CD4-positive, alpha-beta T cell (primary cell): Measurements from ENCODE around the gene YIF1A. TPM values are rescaled to one million over a fixed set of nuclear protein-coding genes. Genes with fewer than 3 reads are reported as not detected.

Source experiments
- ATAC-seq: fragments of 200-7000 bp; cut with Tn5 transposase; one replicate; pipeline ENCODE4 v1.10.0; 2022; ENCODE audit warnings: mild to moderate bottlenecking; ENCODE audit not compliant: poor library complexity
- CTCF ChIA-PET: fragments of 350-600 bp; sonication (Branson Sonifier 250); formaldehyde crosslinking; loops from one replicate; lab custom pipeline; 2021; ENCODE audit warnings: antibody characterized with exemption, inconsistent platforms; lab: Charles Lee
- POLR2A ChIA-PET: fragments of 350-600 bp; sonication (Branson Sonifier 250); formaldehyde crosslinking; loops from one replicate; lab custom pipeline; 2021; ENCODE audit warnings: antibody characterized with exemption, inconsistent platforms; lab: Charles Lee
- DNase-seq, 14 experiments: peaks; one replicate each; pipeline ENCODE4 v3.0.0-alpha.2; 2013 to 2020; ENCODE audit warnings: mixed read lengths in 2 of 14
- H3K27ac ChIP-seq, 2 donors: one replicate each; pipeline versions ENCODE4 v1.5.1 to v1.7.0; 2013; ENCODE audit warnings: low read length in 2 of 2, low read depth in 1 of 2, mild to moderate bottlenecking in 1 of 2
- H3K27me3 ChIP-seq, 2 experiments: 1 replicate in 1 of 2; 2 replicates in 1 of 2; pipeline versions ENCODE4 v1.6.1 to v1.7.0; 2013; ENCODE audit warnings: low read length in 2 of 2, control low read depth in 1 of 2, mild to moderate bottlenecking in 1 of 2, moderate library complexity in 1 of 2; ENCODE audit not compliant: insufficient read depth in 2 of 2, control insufficient read depth in 1 of 2
- H3K36me3 ChIP-seq: one replicate; pipeline ENCODE4 v1.6.1; 2013; ENCODE audit warnings: low read length, control low read depth; ENCODE audit not compliant: insufficient read depth
- H3K4me1 ChIP-seq: one replicate; pipeline ENCODE4 v1.6.1; 2013; ENCODE audit warnings: low read length, control low read depth; ENCODE audit not compliant: insufficient read depth
- H3K4me3 ChIP-seq: one replicate; pipeline ENCODE4 v1.5.1; 2013; ENCODE audit warnings: mild to moderate bottlenecking, low read length, moderate library complexity
- H3K9me3 ChIP-seq, 2 experiments: 1 replicate in 1 of 2; 2 replicates in 1 of 2; pipeline versions ENCODE4 v1.6.1 to v1.7.0; 2013; ENCODE audit warnings: low read length in 2 of 2, mild to moderate bottlenecking in 2 of 2, control low read depth in 1 of 2, moderate library complexity in 1 of 2; ENCODE audit not compliant: control insufficient read depth in 1 of 2, insufficient read depth in 1 of 2
- H3K27ac Mint-ChIP-seq: one replicate; pipeline ENCODE4 v1.8.0; 2020; ENCODE audit warnings: mixed read lengths
- H3K27me3 Mint-ChIP-seq: one replicate; pipeline ENCODE4 v1.8.0; 2021; ENCODE audit warnings: mixed read lengths
- H3K36me3 Mint-ChIP-seq: one replicate; pipeline ENCODE4 v1.8.0; 2021; ENCODE audit warnings: low read depth, mixed read lengths
- H3K4me1 Mint-ChIP-seq: one replicate; pipeline ENCODE4 v1.8.0; 2021; ENCODE audit warnings: low read depth, mixed read lengths
- H3K4me3 Mint-ChIP-seq: one replicate; pipeline ENCODE4 v1.8.0; 2020; ENCODE audit warnings: mild to moderate bottlenecking, mixed read lengths
- H3K9me3 Mint-ChIP-seq: one replicate; pipeline ENCODE4 v1.8.0; 2020; ENCODE audit warnings: mixed read lengths
- CTCF ChIP-seq: fragments of 200-600 bp; IDR thresholded peaks from one replicate; pipeline ENCODE4 v1.8.0; 2022; ENCODE audit warnings: antibody characterized with exemption, mild to moderate bottlenecking
- intact Hi-C, 2 experiments: fragments of 100-400 bp; cut with DNase I in 1 of 2; cut with micrococcal nuclease in 1 of 2; formaldehyde crosslinking; loops; one replicate each; pipeline versions ENCODE4 v1.15.1 to v1.9.0; 2023 to 2025; cut with DNase I, micrococcal nuclease
- total RNA-seq, 174 experiments: library from RNA in 2 of 174; stranded (reverse) in 2 of 174; gene quantifications; one replicate each; pipeline ENCODE4 v1.2.3 and lab custom pipeline; 2021 to 2026

Gene YIF1A
- total RNA-seq, 2 experiments from 2014 or later = 17.4 to 21.1 TPM

- ChIA-PET POLR2A (no interaction called here), CTCF (interaction anchor here (1.0 to 5.6 kb wide), 2 partner anchors 17 to 42 kb away, joined by 3 to 36 read pairs; no protein-coding TSS in a partner anchor)
- H3K27ac Mint-ChIP-seq = no peak overlapping the region
- Histone ChIP-seq H3K9me3 (no peaks in the 10 kb centered on the region), H3K36me3 (peaks cover 51% of the 10 kb centered on the region), H3K4me1 (peaks cover 24% of the 10 kb centered on the region), H3K27me3 (no peaks in the 10 kb centered on the region), H3K4me3 (no peak overlapping the region), H3K27ac (no peak overlapping the region)
- H3K36me3 Mint-ChIP-seq = peaks cover 51% of the 10 kb centered on the region
- ATAC-seq = no peak
- H3K9me3 Mint-ChIP-seq = no peaks in the 10 kb centered on the region
- peak overlapping the region; percentile 62 for H3K4me3 Mint-ChIP-seq
- H3K4me1 Mint-ChIP-seq = peaks cover 27% of the 10 kb centered on the region
- intact Hi-C loops = loop anchor here in 1 of 2 experiments (10.0 kb wide), 1 partner anchor 550 kb away; the partner anchor contains the start of gene KAT5
- TF ChIP-seq CTCF = no peak
- no peak for DNase-seq
- no peaks in the 10 kb centered on the region for H3K27me3 Mint-ChIP-seq
Measured at GRCh38 chr11:66264383-66264782, 24.6 kb downstream of the YIF1A start.

- ChIA-PET CTCF (no interaction called here), POLR2A (no interaction called here)
- Mint-ChIP-seq H3K27me3 (no peaks in the 10 kb centered on the region), H3K4me3 (no peak overlapping the region), H3K4me1 (peaks cover 29% of the 10 kb centered on the region), H3K27ac (no peak overlapping the region), H3K36me3 (peaks cover 51% of the 10 kb centered on the region), H3K9me3 (no peaks in the 10 kb centered on the region)
- Histone ChIP-seq H3K4me3 (no peak overlapping the region), H3K36me3 (peaks cover 51% of the 10 kb centered on the region), H3K27ac (no peak overlapping the region), H3K27me3 (no peaks in the 10 kb centered on the region), H3K4me1 (peaks cover 24% of the 10 kb centered on the region), H3K9me3 (no peaks in the 10 kb centered on the region)
- TF ChIP-seq CTCF = no peak
- ATAC-seq (no peak), DNase-seq (no peak)
- intact Hi-C loops = loop anchor here in 1 of 2 experiments (10.0 kb wide), 1 partner anchor 549 kb away; the partner anchor contains the start of gene KAT5
Measured at GRCh38 chr11:66263785-66264184, 25.2 kb downstream of the YIF1A start.

- H3K9me3 ChIP-seq = no peaks in the 10 kb centered on the region
- no peak for TF ChIP-seq CTCF
- POLR2A ChIA-PET = interaction anchor here (0.8 kb wide), 1 partner anchor 40 kb away, joined by 3 read pairs; no protein-coding TSS in a partner anchor
- Mint-ChIP-seq H3K27me3 (no peaks in the 10 kb centered on the region), H3K4me1 (peaks cover 30% of the 10 kb centered on the region), H3K4me3 (no peak overlapping the region), H3K36me3 (peaks cover 51% of the 10 kb centered on the region), H3K27ac (no peak overlapping the region), H3K9me3 (no peaks in the 10 kb centered on the region)
- CTCF ChIA-PET = no interaction called here
- DNase-seq = no peak
- H3K4me1 ChIP-seq = peaks cover 28% of the 10 kb centered on the region
- ATAC-seq = no peak
- H3K36me3 ChIP-seq = peaks cover 51% of the 10 kb centered on the region
- H3K27ac ChIP-seq = no peak overlapping the region
- H3K4me3 ChIP-seq = no peak overlapping the region
- H3K27me3 ChIP-seq = no peaks in the 10 kb centered on the region
- intact Hi-C loops = loop anchor here in 1 of 2 experiments (10.0 kb wide), 1 partner anchor 548 kb away; the partner anchor contains the start of gene KAT5
Measured at GRCh38 chr11:66263231-66263630, 25.7 kb downstream of the YIF1A start.
